Activated CD4-positive, alpha-beta T cell treated with anti-CD3 and anti-CD28 coated beads, Interleukin-2, amount 10 ng/mL, durations not matched to agents 7 days and 5 days (primary cell): ENCODE results near the gene TNFAIP3. TPM values are rescaled to one million over a fixed set of nuclear protein-coding genes. Genes with fewer than 3 reads are reported as not detected.
"Not testable (repeated sequence)": the region's sequence is repeated elsewhere in the genome, so short reads cannot be mapped to it uniquely, and the experiment has no call there.

Source experiments
- CTCF ChIA-PET: fragments of 350-600 bp; sonication (Branson Sonifier 250); formaldehyde crosslinking; loops from one replicate; lab custom pipeline; 2021; ENCODE audit warnings: antibody characterized with exemption; lab: Charles Lee
- POLR2A ChIA-PET: fragments of 350-600 bp; sonication (Branson Sonifier 250); formaldehyde crosslinking; loops from one replicate; lab custom pipeline; 2021; ENCODE audit warnings: antibody characterized with exemption; lab: Charles Lee
- DNase-seq: peaks from one replicate; pipeline ENCODE4 v3.0.0-alpha.2; 2020
- H3K27ac Mint-ChIP-seq: one replicate; pipeline ENCODE4 v1.8.0; 2021; ENCODE audit warnings: mild to moderate bottlenecking, moderate library complexity, mixed read lengths
- H3K27me3 Mint-ChIP-seq: one replicate; pipeline ENCODE4 v1.8.0; 2021; ENCODE audit warnings: mixed read lengths
- H3K36me3 Mint-ChIP-seq: one replicate; pipeline ENCODE4 v1.8.0; 2021; ENCODE audit warnings: low read depth, mixed read lengths
- H3K4me1 Mint-ChIP-seq: one replicate; pipeline ENCODE4 v1.8.0; 2021; ENCODE audit warnings: mixed read lengths
- H3K4me3 Mint-ChIP-seq: one replicate; pipeline ENCODE4 v1.8.0; 2021; ENCODE audit warnings: mild to moderate bottlenecking, moderate library complexity, mixed read lengths
- H3K9me3 Mint-ChIP-seq: one replicate; pipeline ENCODE4 v1.8.0; 2021; ENCODE audit warnings: mixed read lengths
- total RNA-seq, 2 experiments: library from RNA; stranded (reverse); gene quantifications; one replicate each; pipeline ENCODE4 v1.2.3, GENCODE V29; 2021

TNFAIP3 gene
- total RNA-seq, 2 experiments from 2014 or later = 41.8 to 43.9 TPM

- no peak overlapping the region for H3K4me3 Mint-ChIP-seq
- ChIA-PET POLR2A (interaction anchor here (1.1 to 1.3 kb wide), 3 partner anchors 10 to 71 kb away, joined by 4 to 5 read pairs (median 5); no protein-coding TSS in a partner anchor), CTCF (interaction anchor here (1.0 to 3.3 kb wide), 18 partner anchors 8 to 498 kb away, joined by 3 to 19 read pairs (median 5); partner anchors contain the start of gene TNFAIP3)
- DNase-seq = no peak
- peak overlapping the region; percentile 86 for H3K27ac Mint-ChIP-seq
- peaks cover 63% of the 10 kb centered on the region for H3K4me1 Mint-ChIP-seq
- H3K36me3 Mint-ChIP-seq = peaks cover 81% of the 10 kb centered on the region
- H3K27me3 Mint-ChIP-seq = no peaks in the 10 kb centered on the region
- H3K9me3 Mint-ChIP-seq = peaks cover 10% of the 10 kb centered on the region
These were observed 15.3 kb downstream of the TNFAIP3 start for GRCh38 chr6:137882225-137882961.

GRCh38 chr6:137883400-137884148 is 16.5 kb downstream of the TNFAIP3 start:
- peak overlapping the region; percentile 91 for H3K27ac Mint-ChIP-seq
- no peaks in the 10 kb centered on the region for H3K27me3 Mint-ChIP-seq
- H3K36me3 Mint-ChIP-seq = peaks cover 74% of the 10 kb centered on the region
- ChIA-PET POLR2A (interaction anchor here (0.7 to 1.1 kb wide), 2 partner anchors 13 to 197 kb away, joined by 4 read pairs; no protein-coding TSS in a partner anchor), CTCF (interaction anchor here (0.6 to 2.3 kb wide), 6 partner anchors 9 to 68 kb away, joined by 3 to 12 read pairs (median 6); partner anchors contain the start of gene TNFAIP3)
- no peak for DNase-seq
- peaks cover 15% of the 10 kb centered on the region for H3K9me3 Mint-ChIP-seq
- H3K4me1 Mint-ChIP-seq = peaks cover 52% of the 10 kb centered on the region
- no peak overlapping the region for H3K4me3 Mint-ChIP-seq

DNA sequence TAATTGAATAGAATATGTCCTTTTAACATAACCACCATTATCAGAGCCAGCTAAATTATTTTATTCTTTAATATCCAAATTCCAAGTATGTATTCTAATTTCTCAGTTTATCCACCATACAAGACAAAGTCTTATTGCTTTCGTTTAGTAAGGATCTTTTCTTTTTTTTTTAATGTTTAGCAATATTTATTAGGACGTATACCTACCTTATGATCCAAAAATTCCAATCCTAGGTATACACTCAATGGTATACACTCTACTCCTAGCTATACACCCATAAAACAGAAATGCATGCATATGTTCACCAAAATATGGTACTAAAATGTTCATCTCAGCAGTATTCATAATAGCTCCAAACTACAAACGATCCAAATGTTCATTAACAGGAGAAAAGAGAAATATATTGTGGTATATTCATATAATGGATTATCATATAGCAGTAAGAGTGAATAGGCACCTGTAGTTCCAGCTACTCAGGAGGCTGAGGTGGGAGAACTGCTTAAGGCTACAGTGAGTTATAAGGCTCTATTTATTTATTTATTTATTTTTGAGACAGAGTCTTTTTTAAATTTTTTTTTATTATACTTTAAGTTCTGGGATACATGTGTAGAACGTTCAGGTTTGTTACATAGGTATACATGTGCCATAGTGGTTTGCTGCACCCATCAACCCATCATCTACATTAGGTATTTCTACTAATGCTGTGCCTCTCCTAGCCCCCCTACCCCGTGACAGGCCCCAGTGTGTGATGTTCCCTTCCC is 17.3 kb downstream of the TNFAIP3 start:
- ChIA-PET POLR2A (interaction anchor here (0.7 kb wide), 1 partner anchor 198 kb away, joined by 4 read pairs; no protein-coding TSS in a partner anchor), CTCF (interaction anchor here (0.6 to 2.3 kb wide), 6 partner anchors 10 to 60 kb away, joined by 3 to 12 read pairs (median 6); partner anchors contain the start of gene TNFAIP3)
- H3K9me3 Mint-ChIP-seq = peaks cover 20% of the 10 kb centered on the region
- H3K27me3 Mint-ChIP-seq = no peaks in the 10 kb centered on the region
- H3K36me3 Mint-ChIP-seq = peaks cover 75% of the 10 kb centered on the region
- no peak overlapping the region for H3K4me3 Mint-ChIP-seq
- peaks cover 48% of the 10 kb centered on the region for H3K4me1 Mint-ChIP-seq
- peak overlapping the region; percentile 77 for H3K27ac Mint-ChIP-seq
- DNase-seq = no peak

GRCh38 chr6:137884910-137885229 is 17.8 kb downstream of the TNFAIP3 start:
- H3K27ac Mint-ChIP-seq = not testable (repeated sequence)
- CTCF ChIA-PET = interaction anchor here (0.6 to 2.3 kb wide), 3 partner anchors 18 to 60 kb away, joined by 3 to 10 read pairs (median 6); partner anchors contain the start of gene TNFAIP3
- peaks cover 45% of the 10 kb centered on the region for H3K4me1 Mint-ChIP-seq

GRCh38 chr6:137886226-137886625 is 19.2 kb downstream of the TNFAIP3 start:
- DNase-seq, H3K27ac Mint-ChIP-seq, H3K4me3 Mint-ChIP-seq, POLR2A ChIA-PET, H3K27me3 Mint-ChIP-seq: not testable (repeated sequence)
- Mint-ChIP-seq H3K4me1 (peaks cover 31% of the 10 kb centered on the region), H3K9me3 (peaks cover 22% of the 10 kb centered on the region), H3K36me3 (peaks cover 64% of the 10 kb centered on the region)
- CTCF ChIA-PET = interaction anchor here (2.0 kb wide), 1 partner anchor 53 kb away, joined by 7 read pairs; no protein-coding TSS in a partner anchor

More at GRCh38 chr6:137884910-137885229, 17.8 kb downstream of the TNFAIP3 start:
- H3K27me3 Mint-ChIP-seq, POLR2A ChIA-PET, DNase-seq, H3K4me3 Mint-ChIP-seq: not testable (repeated sequence)
- H3K36me3 Mint-ChIP-seq = peaks cover 74% of the 10 kb centered on the region
- peaks cover 20% of the 10 kb centered on the region for H3K9me3 Mint-ChIP-seq

DNA sequence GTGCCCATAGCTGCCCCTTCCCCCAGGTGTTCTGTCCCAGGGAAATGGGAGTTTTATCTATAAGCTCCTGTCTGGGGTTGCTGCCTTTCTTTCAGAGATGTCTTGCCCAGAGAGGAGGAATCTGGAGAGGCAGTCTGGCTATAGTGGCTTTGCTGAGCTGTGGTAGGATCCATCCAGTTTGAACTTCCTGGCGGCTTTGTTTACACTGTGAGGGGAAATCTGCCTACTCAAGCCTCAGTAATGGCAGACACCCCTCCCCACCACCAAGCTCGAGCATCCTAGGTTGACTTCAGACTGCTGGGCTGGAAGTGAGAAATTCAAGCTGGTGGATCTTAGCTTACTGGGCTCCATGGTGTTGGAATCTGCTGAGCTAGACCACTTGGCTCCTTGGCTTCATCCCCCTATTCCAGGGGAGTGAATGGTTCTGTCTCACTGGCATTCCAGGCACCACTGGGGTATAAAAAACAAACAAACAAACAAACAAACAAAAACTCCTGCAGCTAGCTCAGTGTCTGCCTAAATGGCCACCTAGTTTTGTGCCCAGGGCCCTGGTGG is 24.0 kb downstream of the TNFAIP3 start:
- Mint-ChIP-seq H3K36me3 (peaks cover 29% of the 10 kb centered on the region), H3K4me3 (no peak overlapping the region), H3K4me1 (no peaks in the 10 kb centered on the region), H3K27me3 (no peaks in the 10 kb centered on the region), H3K27ac (no peak overlapping the region), H3K9me3 (peaks cover 24% of the 10 kb centered on the region)
- no peak for DNase-seq
- POLR2A ChIA-PET = interaction anchor here (0.9 kb wide), 1 partner anchor 24 kb away, joined by 3 read pairs; the partner anchor contains the start of gene TNFAIP3
- CTCF ChIA-PET = interaction anchor here (0.8 to 3.2 kb wide), 7 partner anchors 9 to 61 kb away, joined by 3 to 11 read pairs (median 6); no protein-coding TSS in a partner anchor

DNA sequence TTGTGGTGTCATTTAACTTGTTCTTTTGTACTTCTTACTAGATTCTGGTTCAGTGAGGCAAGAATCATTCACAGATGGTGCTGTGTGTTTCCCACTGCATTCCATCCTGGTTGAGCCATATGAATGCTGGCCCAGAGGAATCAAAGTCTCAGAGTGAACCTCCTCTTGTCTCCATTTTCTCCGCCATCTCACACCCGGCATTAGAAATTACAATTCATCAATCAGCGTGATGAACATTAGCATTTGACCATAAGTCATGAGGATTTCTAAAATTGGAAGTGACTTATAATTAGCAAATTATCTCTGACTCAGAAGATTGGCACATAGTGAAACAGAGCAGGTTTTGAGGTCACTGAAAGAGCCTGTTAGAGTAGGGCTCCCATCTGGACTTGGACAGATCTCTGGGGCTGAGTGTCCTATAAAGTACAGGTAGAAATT is 25.2 kb downstream of the TNFAIP3 start:
- no peak overlapping the region for H3K4me3 Mint-ChIP-seq
- H3K36me3 Mint-ChIP-seq = peaks cover 17% of the 10 kb centered on the region
- H3K9me3 Mint-ChIP-seq = peaks cover 18% of the 10 kb centered on the region
- no peaks in the 10 kb centered on the region for H3K27me3 Mint-ChIP-seq
- DNase-seq = no peak
- no peak overlapping the region for H3K27ac Mint-ChIP-seq
- CTCF ChIA-PET = interaction anchor here (0.7 to 3.2 kb wide), 3 partner anchors 11 to 104 kb away, joined by 4 to 11 read pairs (median 4); no protein-coding TSS in a partner anchor
- no peaks in the 10 kb centered on the region for H3K4me1 Mint-ChIP-seq
- POLR2A ChIA-PET = no interaction called here

GRCh38 chr6:137893181-137893580 is 26.1 kb downstream of the TNFAIP3 start:
- ChIA-PET CTCF (interaction anchor here (0.6 to 1.6 kb wide), 9 partner anchors 9 to 197 kb away, joined by 3 to 7 read pairs (median 3); partner anchors contain the start of gene TNFAIP3), POLR2A (interaction anchor here (0.7 kb wide), 1 partner anchor 93 kb away, joined by 7 read pairs; no protein-coding TSS in a partner anchor)
- peaks cover 16% of the 10 kb centered on the region for H3K36me3 Mint-ChIP-seq
- no peak overlapping the region for H3K27ac Mint-ChIP-seq
- no peaks in the 10 kb centered on the region for H3K27me3 Mint-ChIP-seq
- H3K4me3 Mint-ChIP-seq = no peak overlapping the region
- no peaks in the 10 kb centered on the region for H3K4me1 Mint-ChIP-seq
- H3K9me3 Mint-ChIP-seq = peaks cover 15% of the 10 kb centered on the region
- DNase-seq = no peak

GRCh38 chr6:137893726-137894125 is 26.7 kb downstream of the TNFAIP3 start:
- POLR2A ChIA-PET = interaction anchor here (0.7 kb wide), 1 partner anchor 94 kb away, joined by 7 read pairs; no protein-coding TSS in a partner anchor
- H3K4me3 Mint-ChIP-seq = no peak overlapping the region
- H3K27me3 Mint-ChIP-seq = no peaks in the 10 kb centered on the region
- CTCF ChIA-PET = interaction anchor here (0.6 to 1.6 kb wide), 6 partner anchors 8 to 197 kb away, joined by 3 to 7 read pairs (median 4); partner anchors contain the start of gene TNFAIP3
- peaks cover 12% of the 10 kb centered on the region for H3K9me3 Mint-ChIP-seq
- H3K36me3 Mint-ChIP-seq = peaks cover 11% of the 10 kb centered on the region
- H3K27ac Mint-ChIP-seq = no peak overlapping the region
- DNase-seq = no peak
- H3K4me1 Mint-ChIP-seq = no peaks in the 10 kb centered on the region

DNA sequence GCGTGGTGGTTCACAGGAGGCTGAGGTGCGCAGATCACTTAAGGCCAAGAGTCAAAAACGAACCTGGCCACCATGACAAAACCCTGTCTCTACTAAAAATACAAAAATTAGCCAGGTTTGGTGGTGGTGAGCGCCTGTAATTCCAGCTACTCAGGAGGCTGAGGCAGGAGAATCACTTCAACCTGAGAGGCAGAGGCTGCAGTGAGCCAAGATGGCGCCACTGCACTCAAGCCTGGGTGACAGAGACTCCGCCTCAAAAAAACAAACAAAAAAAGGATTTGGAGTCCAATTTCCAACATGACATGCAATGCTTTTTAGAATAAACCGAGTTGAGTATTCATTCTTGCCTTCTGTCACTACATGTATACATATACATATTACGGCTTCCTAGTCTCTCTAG is 27.3 kb downstream of the TNFAIP3 start:
- H3K9me3 Mint-ChIP-seq, POLR2A ChIA-PET, DNase-seq, H3K27ac Mint-ChIP-seq, H3K27me3 Mint-ChIP-seq, H3K36me3 Mint-ChIP-seq, H3K4me3 Mint-ChIP-seq, H3K4me1 Mint-ChIP-seq: not testable (repeated sequence)
- CTCF ChIA-PET = interaction anchor here (1.1 to 2.7 kb wide), 2 partner anchors 13 to 16 kb away, joined by 3 to 8 read pairs; no protein-coding TSS in a partner anchor

DNA sequence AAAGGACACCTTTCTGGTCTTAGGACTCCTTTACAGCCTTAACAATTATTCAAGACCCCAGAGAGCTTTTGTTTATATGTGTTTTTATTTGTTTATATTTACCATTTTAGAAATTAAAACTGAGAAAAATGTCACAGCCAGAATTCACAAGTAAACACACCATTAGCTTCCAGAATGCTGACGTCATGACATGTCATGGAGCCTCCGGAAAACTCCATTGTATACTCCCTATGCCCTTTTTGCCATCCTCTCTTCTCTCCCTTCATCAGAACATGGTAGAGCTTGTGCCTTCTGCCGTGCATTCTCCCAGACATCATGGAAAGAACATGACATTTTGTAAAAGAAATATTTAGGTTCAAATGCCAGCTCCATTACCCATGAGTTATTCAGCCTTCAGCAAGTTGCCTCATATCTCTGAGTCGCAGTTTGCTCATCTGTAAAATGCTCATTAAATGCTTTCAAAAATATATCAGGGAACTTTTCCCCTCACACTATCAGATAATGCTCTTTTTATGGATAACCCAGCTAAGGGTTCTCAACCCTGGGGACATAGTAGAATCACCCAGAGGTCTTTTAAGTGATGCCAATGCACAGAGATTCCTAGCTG is 27.8 kb downstream of the TNFAIP3 start:
- ChIA-PET POLR2A (no interaction called here), CTCF (interaction anchor here (0.8 to 2.7 kb wide), 5 partner anchors 11 to 49 kb away, joined by 3 to 8 read pairs (median 3); no protein-coding TSS in a partner anchor)
- no peak for DNase-seq
- H3K4me1 Mint-ChIP-seq = no peaks in the 10 kb centered on the region
- no peaks in the 10 kb centered on the region for H3K27me3 Mint-ChIP-seq
- peaks cover 7% of the 10 kb centered on the region for H3K9me3 Mint-ChIP-seq
- H3K36me3 Mint-ChIP-seq = peaks cover 2% of the 10 kb centered on the region
- H3K27ac Mint-ChIP-seq = no peak overlapping the region
- H3K4me3 Mint-ChIP-seq = no peak overlapping the region
